ENCODE measurements around the gene LAMA1.

DNA sequence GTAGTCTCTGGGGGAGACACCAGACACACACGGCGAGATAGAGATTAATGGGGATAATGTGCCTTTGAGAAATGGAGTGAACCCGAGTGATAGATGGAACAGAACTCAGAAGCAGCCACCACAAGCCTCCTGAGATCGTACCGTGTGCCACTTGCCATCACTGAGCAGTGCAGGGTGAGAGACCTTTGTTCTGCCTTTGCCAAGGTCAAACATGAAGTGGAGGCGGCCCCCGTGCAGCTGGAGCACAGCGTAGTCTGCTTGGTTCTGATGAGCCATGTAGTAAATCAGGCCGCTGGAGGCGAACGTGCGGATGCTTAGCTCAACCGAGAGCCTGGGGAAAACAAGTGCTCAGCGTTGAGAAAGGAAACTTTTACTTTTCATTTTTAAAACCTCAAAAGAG, 167.0 kb downstream of the LAMA1 start:
- TF ChIP-seq TAF1 (IDR thresholded peaks at IDR 0.05; ENCODE audit: borderline replicate concordance, low read depth, low read length) (no peak), EP300 (IDR thresholded peaks at IDR 0.05; ENCODE audit: borderline replicate concordance in 1 of 2, control insufficient read depth in 1 of 2, low read depth in 2 of 2, low read length in 2 of 2) (no peak), EZH2 (IDR thresholded peaks at IDR 0.05; ENCODE audit: borderline replicate concordance, control insufficient read depth, low read depth, low read length) (no peak), ZNF274 (IDR thresholded peaks at IDR 0.05; ENCODE audit: insufficient read depth, insufficient read length) (no peak), MTA2 (IDR thresholded peaks at IDR 0.05; ENCODE audit: low read depth) (no peak), RAD21 (IDR thresholded peaks at IDR 0.05; ENCODE audit: insufficient read depth, low read depth, low read length) (no peak), HDAC2 (IDR thresholded peaks at IDR 0.05) (no peak), NFYB (IDR thresholded peaks at IDR 0.05; ENCODE audit: insufficient read depth, low read depth, low read length) (no peak), RFX5 (IDR thresholded peaks at IDR 0.05; ENCODE audit: low read depth, low read length) (no peak), RUNX3 (IDR thresholded peaks at IDR 0.05; ENCODE audit: low read length) (no peak)
- TF ChIP-seq, protein P1, sequence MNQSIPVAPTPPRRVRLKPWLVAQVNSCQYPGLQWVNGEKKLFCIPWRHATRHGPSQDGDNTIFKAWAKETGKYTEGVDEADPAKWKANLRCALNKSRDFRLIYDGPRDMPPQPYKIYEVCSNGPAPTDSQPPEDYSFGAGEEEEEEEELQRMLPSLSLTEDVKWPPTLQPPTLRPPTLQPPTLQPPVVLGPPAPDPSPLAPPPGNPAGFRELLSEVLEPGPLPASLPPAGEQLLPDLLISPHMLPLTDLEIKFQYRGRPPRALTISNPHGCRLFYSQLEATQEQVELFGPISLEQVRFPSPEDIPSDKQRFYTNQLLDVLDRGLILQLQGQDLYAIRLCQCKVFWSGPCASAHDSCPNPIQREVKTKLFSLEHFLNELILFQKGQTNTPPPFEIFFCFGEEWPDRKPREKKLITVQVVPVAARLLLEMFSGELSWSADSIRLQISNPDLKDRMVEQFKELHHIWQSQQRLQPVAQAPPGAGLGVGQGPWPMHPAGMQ (IDR thresholded peaks at IDR 0.05; ENCODE audit: borderline replicate concordance) = no peak
- TF ChIP-seq, protein P2, sequence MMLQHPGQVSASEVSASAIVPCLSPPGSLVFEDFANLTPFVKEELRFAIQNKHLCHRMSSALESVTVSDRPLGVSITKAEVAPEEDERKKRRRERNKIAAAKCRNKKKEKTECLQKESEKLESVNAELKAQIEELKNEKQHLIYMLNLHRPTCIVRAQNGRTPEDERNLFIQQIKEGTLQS (IDR thresholded peaks at IDR 0.05; ENCODE audit: borderline replicate concordance, extremely low read depth, low read depth, low read length) = no peak
- TF ChIP-seq, protein P3, sequence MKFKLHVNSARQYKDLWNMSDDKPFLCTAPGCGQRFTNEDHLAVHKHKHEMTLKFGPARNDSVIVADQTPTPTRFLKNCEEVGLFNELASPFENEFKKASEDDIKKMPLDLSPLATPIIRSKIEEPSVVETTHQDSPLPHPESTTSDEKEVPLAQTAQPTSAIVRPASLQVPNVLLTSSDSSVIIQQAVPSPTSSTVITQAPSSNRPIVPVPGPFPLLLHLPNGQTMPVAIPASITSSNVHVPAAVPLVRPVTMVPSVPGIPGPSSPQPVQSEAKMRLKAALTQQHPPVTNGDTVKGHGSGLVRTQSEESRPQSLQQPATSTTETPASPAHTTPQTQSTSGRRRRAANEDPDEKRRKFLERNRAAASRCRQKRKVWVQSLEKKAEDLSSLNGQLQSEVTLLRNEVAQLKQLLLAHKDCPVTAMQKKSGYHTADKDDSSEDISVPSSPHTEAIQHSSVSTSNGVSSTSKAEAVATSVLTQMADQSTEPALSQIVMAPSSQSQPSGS (IDR thresholded peaks at IDR 0.05; ENCODE audit: low read length) = no peak
- TF ChIP-seq, protein P4, sequence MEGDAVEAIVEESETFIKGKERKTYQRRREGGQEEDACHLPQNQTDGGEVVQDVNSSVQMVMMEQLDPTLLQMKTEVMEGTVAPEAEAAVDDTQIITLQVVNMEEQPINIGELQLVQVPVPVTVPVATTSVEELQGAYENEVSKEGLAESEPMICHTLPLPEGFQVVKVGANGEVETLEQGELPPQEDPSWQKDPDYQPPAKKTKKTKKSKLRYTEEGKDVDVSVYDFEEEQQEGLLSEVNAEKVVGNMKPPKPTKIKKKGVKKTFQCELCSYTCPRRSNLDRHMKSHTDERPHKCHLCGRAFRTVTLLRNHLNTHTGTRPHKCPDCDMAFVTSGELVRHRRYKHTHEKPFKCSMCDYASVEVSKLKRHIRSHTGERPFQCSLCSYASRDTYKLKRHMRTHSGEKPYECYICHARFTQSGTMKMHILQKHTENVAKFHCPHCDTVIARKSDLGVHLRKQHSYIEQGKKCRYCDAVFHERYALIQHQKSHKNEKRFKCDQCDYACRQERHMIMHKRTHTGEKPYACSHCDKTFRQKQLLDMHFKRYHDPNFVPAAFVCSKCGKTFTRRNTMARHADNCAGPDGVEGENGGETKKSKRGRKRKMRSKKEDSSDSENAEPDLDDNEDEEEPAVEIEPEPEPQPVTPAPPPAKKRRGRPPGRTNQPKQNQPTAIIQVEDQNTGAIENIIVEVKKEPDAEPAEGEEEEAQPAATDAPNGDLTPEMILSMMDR (IDR thresholded peaks at IDR 0.05 in 2 of 3, conservative IDR thresholded peaks at IDR 0.05 in 1 of 3; ENCODE audit: control insufficient read depth in 2 of 3, extremely low read depth in 1 of 3, insufficient read depth in 1 of 3, low read depth in 3 of 3, low read length in 3 of 3) = no peak

Data from GM12878 (cell line).